Measurements from ENCODE around the gene TTC29. TPM values are rescaled to one million over a fixed set of nuclear protein-coding genes. Genes with fewer than 3 reads are reported as not detected.

TTC29 gene
- total RNA-seq (2014; rRNA removed; shearing (Covaris generic)), result 0.07 and 0.49 TPM in 2 replicates

- peak; percentile 85 for DNase-seq (ENCODE audit: low read depth)
These were observed at the start of gene TTC29 for GRCh38 chr4:146945556-146946374. TSS of gene TTC29 (minus strand) at chr4:146945864. CDS start at chr4:146939895, 5,969 bp downstream.

GRCh38 chr4:146981651-146982050 lies 36.0 kb upstream of the TTC29 start:
- peak; percentile 10 for DNase-seq (ENCODE audit: low read depth)

GRCh38 chr4:146978641-146979040 lies 33.0 kb upstream of the TTC29 start:
- DNase-seq (ENCODE audit: low read depth), result peak; percentile 32

GRCh38 chr4:146976145-146976544 lies 30.5 kb upstream of the TTC29 start:
- DNase-seq (ENCODE audit: low read depth), result peak; percentile 11

GRCh38 chr4:146975527-146975926 lies 29.9 kb upstream of the TTC29 start:
- no peak for DNase-seq (ENCODE audit: low read depth)

- DNase-seq (ENCODE audit: low read depth), result no peak
These were observed 29.4 kb upstream of the TTC29 start for GRCh38 chr4:146975036-146975435.

GRCh38 chr4:146972036-146972435 lies 26.4 kb upstream of the TTC29 start:
- DNase-seq (ENCODE audit: low read depth), result no peak

GRCh38 chr4:146969126-146969525 lies 23.5 kb upstream of the TTC29 start:
- DNase-seq (ENCODE audit: low read depth), result no peak

GRCh38 chr4:146960634-146961033 lies 15.0 kb upstream of the TTC29 start:
- no peak for DNase-seq (ENCODE audit: low read depth)

- DNase-seq (ENCODE audit: low read depth), result peak; percentile 31
These were observed 14.0 kb upstream of the TTC29 start for GRCh38 chr4:146959692-146960091.

- peak; percentile 97 for DNase-seq (ENCODE audit: low read depth)
These were observed 11.6 kb upstream of the TTC29 start for GRCh38 chr4:146957237-146957636.

- no peak for DNase-seq (ENCODE audit: low read depth)
These were observed 7.2 kb upstream of the TTC29 start for GRCh38 chr4:146952896-146953295.

GRCh38 chr4:146949559-146949958 lies 3.9 kb upstream of the TTC29 start:
- DNase-seq (ENCODE audit: low read depth), result no peak

GRCh38 chr4:146943691-146944375 lies 1.8 kb downstream of the TTC29 start:
- no peak for DNase-seq (ENCODE audit: low read depth)

GRCh38 chr4:146932116-146932515 lies 13.5 kb downstream of the TTC29 start:
- DNase-seq (ENCODE audit: low read depth), result peak; percentile 50

GRCh38 chr4:146930673-146931072 lies 15.0 kb downstream of the TTC29 start:
- no peak for DNase-seq (ENCODE audit: low read depth)

- DNase-seq (ENCODE audit: low read depth), result no peak
These were observed 18.0 kb downstream of the TTC29 start for GRCh38 chr4:146927695-146928094.

- DNase-seq (ENCODE audit: low read depth), result peak; percentile 31
These were observed 29.1 kb downstream of the TTC29 start for GRCh38 chr4:146916479-146917076.

- no peak for DNase-seq (ENCODE audit: low read depth)
These were observed 30.5 kb downstream of the TTC29 start for GRCh38 chr4:146915132-146915531.

GRCh38 chr4:146900295-146900694 lies 45.4 kb downstream of the TTC29 start:
- DNase-seq (ENCODE audit: low read depth), result no peak

GRCh38 chr4:146890301-146890700 lies 55.4 kb downstream of the TTC29 start:
- no peak for DNase-seq (ENCODE audit: low read depth)

GRCh38 chr4:146883070-146883469 lies 62.6 kb downstream of the TTC29 start:
- no peak for DNase-seq (ENCODE audit: low read depth)

GRCh38 chr4:146857298-146857697 lies 88.4 kb downstream of the TTC29 start:
- DNase-seq (ENCODE audit: low read depth), result no peak
